Heart left ventricle (tissue), 16 donors: ENCODE results near the gene LTO1. TPM values are rescaled to one million over a fixed set of nuclear protein-coding genes. Genes with fewer than 3 reads are reported as not detected.
"Not testable (repeated sequence)": the region's sequence is repeated elsewhere in the genome, so short reads cannot be mapped to it uniquely, and the experiment has no call there.

Experiments
- ATAC-seq, 4 donors: fragments of 200-7000 bp; cut with Tn5 transposase; one replicate each; pipeline ENCODE4 v1.9.1; 2020 to 2022; ENCODE audit warnings: moderate library complexity in 4 of 4, mild to moderate bottlenecking in 3 of 4, moderate number of reproducible peaks in 1 of 4
- DNase-seq, 5 donors: peaks; one replicate each; pipeline ENCODE4 v3.0.0-alpha.2; 2020
- H3K27ac ChIP-seq, 12 donors: fragments of 200-600 bp; sonication (generic) in 4 of 12; one replicate each; pipeline versions ENCODE4 v1.5.0 to v1.8.0; 2016 to 2022; ENCODE audit warnings: mild to moderate bottlenecking in 2 of 12
- H3K27me3 ChIP-seq, 9 donors: fragments of 200-600 bp; sonication (generic) in 2 of 9; one replicate each; pipeline versions ENCODE4 v1.5.1 to v1.8.0; 2016 to 2022; ENCODE audit warnings: mild to moderate bottlenecking in 3 of 9
- H3K36me3 ChIP-seq, 9 donors: fragments of 200-600 bp; sonication (generic) in 2 of 9; one replicate each; pipeline versions ENCODE4 v1.5.0 to v1.8.0; 2018 to 2022; ENCODE audit warnings: mild to moderate bottlenecking in 2 of 9
- H3K4me1 ChIP-seq, 12 donors: fragments of 200-600 bp; sonication (generic) in 4 of 12; one replicate each; pipeline versions ENCODE4 v1.5.0 to v1.8.0; 2016 to 2022; ENCODE audit warnings: mild to moderate bottlenecking in 3 of 12
- H3K4me3 ChIP-seq, 12 donors: fragments of 200-600 bp; sonication (generic) in 4 of 12; one replicate each; pipeline versions ENCODE4 v1.5.0 to v1.8.0; 2017 to 2022; ENCODE audit warnings: mild to moderate bottlenecking in 9 of 12, moderate library complexity in 4 of 12
- H3K9me3 ChIP-seq, 12 donors: fragments of 200-600 bp; sonication (generic) in 4 of 12; one replicate each; pipeline versions ENCODE4 v1.5.0 to v1.8.0; 2016 to 2022; ENCODE audit warnings: mild to moderate bottlenecking in 1 of 12
- POLR2A ChIP-seq, 2 donors: fragments of 450-650 bp; IDR thresholded peaks; one replicate each; pipeline ENCODE4 v1.6.1; 2017; ENCODE audit warnings: antibody characterized with exemption in 2 of 2, mild to moderate bottlenecking in 2 of 2, moderate library complexity in 2 of 2
- WGBS, 4 donors: extraction: QIAGEN DNeasy Blood & Tissue Kit in 2 of 4; methylation state at CpG; one replicate each; pipeline versions ENCODE4 v1.1.5 to v1.1.7; 2013 to 2018; 5-methylcytosine and 5-hydroxymethylcytosine counted together
- intact Hi-C, 10 donors: fragments of 100-400 bp; cut with DNase I; formaldehyde crosslinking; loops; one replicate each; pipeline versions ENCODE4 v1.11.1 to v1.14.2; 2022
- polyA plus RNA-seq, 2 donors: library from polyadenylated mRNA; stranded (reverse); fragments of 200-250 nt; gene quantifications; one replicate each; pipeline ENCODE4 v1.2.3, GENCODE V29; 2013
- total RNA-seq, 9 donors: library from RNA; depleted of rRNA in 2 of 9; stranded (reverse); fragments of >200 nt in 2 of 9; fragmentation: NEBNext Ultra II Directional in 3 of 9; extraction: Animal tissue kit (Norgen Biotek cat#: 25700) in 3 of 9; gene quantifications; one replicate each; pipeline versions ENCODE4 v1.1.0 to v1.2.4, GENCODE V29; 2016 to 2023
- TF ChIP-seq, protein P1 (sequence below), 12 donors: fragments of 200-600 bp; sonication (generic) in 4 of 12; IDR thresholded peaks; one replicate each; pipeline versions ENCODE4 v1.5.0 to v1.8.0; 2018 to 2022; ENCODE audit warnings: antibody characterized with exemption in 12 of 12, mild to moderate bottlenecking in 5 of 12
- donor health status: ischemic (EF 13 %, LVEDD 7.1; RV severe dilation, severe dysfunction).
- donor health status: healthy with polysubstance abuse.
- donor health status: DM: no; HTN: yes; CAD: no.
- donor health status: DM: no; HTN: no; CAD: no.
- donor health status: ischemic (EF 25% LVEDD 6.9; RV normal size, moderate dysfunction).
- donor health status: ischemic (EF 25% LVEDD 5.7; RV mildly dilated, moderate dysfunction).
- donor health status: healthy.
- donor health status: DM: yes; HTN: yes; CAD: no.
- donor health status: ischemic (EF 35%, LVEDD 5.7; RV mildly dilated, moderate dysfunction).
- donor health status: nonischemic (EF 11% LVEDD 7.7; RV severe dilation, severe dysfunction).
- donor health status: DM: yes; HTN: yes; CAD: no.
- donor health status: PGD.
- donor health status: ischemic (EF 29% LVEDD 5.4; RV normal size, mild dysfunction).
- donor health status: nonischemic (EF 23%, LVEDD 6.1; RV moderate dilation, normal function).

The LTO1 gene
- total and polyA plus RNA-seq, 11 donors: 4.1 to 14.4 (median 9.4) TPM

DNA sequence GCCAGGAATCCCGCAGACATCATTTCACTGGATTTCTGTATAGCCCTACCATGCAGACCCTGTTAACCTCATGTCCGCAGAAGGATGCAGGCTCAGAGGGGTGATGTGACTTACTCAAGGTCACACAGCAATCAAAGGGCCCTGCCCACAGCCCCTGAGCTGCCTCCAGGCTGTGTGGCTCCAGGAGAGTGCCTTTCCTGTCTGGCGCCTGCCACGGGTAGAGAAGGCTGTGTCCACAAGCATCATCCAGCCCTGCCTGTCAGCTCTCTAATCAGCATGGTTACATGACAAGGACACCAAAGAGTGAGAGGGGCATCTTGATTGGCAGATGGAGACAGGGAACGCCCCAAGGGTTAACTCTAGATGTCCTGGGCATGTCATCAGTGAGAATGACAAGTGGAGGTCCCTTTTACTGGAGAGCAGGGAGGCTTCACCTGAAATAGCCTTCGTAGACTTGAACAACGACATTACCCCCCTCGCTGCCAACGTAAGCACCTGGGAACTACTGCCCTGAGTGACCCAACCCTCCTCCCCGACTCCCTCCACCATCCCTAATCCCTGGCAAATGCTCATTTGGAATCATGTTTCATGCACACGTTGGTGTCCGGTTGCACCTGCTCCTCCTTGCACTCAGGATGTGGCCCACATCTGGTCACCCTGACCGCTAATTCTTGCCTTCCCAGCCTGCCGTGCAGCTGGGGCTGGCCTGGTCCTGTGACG lies 21.8 kb upstream of the LTO1 start:
- Histone ChIP-seq H3K9me3 (peaks cover 0 to 8% (median 0%) of the 10 kb centered on the region in 12 donors), H3K27ac (no peak overlapping the region), H3K27me3 (peaks cover 4 to 61% (median 29%) of the 10 kb centered on the region in 9 donors), H3K4me1 (peaks cover 0 to 13% (median 6%) of the 10 kb centered on the region in 12 donors), H3K36me3 (no peaks in the 10 kb centered on the region), H3K4me3 (no peak overlapping the region)
- intact Hi-C loops: no loop called here
- no peak for DNase-seq
- ATAC-seq: no peak
- TF ChIP-seq POLR2A (IDR thresholded peaks at IDR 0.05): no peak
- TF ChIP-seq, protein P1, sequence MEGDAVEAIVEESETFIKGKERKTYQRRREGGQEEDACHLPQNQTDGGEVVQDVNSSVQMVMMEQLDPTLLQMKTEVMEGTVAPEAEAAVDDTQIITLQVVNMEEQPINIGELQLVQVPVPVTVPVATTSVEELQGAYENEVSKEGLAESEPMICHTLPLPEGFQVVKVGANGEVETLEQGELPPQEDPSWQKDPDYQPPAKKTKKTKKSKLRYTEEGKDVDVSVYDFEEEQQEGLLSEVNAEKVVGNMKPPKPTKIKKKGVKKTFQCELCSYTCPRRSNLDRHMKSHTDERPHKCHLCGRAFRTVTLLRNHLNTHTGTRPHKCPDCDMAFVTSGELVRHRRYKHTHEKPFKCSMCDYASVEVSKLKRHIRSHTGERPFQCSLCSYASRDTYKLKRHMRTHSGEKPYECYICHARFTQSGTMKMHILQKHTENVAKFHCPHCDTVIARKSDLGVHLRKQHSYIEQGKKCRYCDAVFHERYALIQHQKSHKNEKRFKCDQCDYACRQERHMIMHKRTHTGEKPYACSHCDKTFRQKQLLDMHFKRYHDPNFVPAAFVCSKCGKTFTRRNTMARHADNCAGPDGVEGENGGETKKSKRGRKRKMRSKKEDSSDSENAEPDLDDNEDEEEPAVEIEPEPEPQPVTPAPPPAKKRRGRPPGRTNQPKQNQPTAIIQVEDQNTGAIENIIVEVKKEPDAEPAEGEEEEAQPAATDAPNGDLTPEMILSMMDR (IDR thresholded peaks at IDR 0.05): no peak
- 70 to 80% (median 74%) methylated on average over 15 of the region's 15 CpGs for WGBS, 4 donors

DNA sequence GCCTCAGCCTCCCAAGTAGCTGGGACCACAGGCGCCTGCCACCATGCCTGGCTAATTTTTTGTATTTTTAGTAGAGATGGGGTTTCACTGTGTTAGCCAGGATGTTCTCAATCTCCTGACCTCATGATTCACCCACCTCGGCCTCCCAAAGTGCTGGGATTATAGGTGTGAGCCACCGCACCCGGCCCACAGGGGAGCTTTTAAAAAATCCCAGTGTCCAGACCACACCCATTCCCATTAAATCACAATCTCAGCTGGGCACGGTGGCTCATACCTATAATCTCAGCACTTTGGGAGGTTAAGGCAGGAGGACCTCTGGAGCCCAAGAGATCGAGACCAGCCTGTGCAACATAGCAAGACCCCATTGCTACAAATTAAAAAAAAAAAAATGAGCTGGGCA lies 20.8 kb upstream of the LTO1 start:
- peaks cover 0 to 52% (median 20%) of the 10 kb centered on the region in 9 donors for H3K27me3 ChIP-seq
- ATAC-seq, H3K4me3 ChIP-seq, H3K9me3 ChIP-seq, H3K36me3 ChIP-seq, intact Hi-C loops, DNase-seq, H3K27ac ChIP-seq: not testable (repeated sequence)
- WGBS, 4 donors: 80 to 89% (median 87%) methylated on average over 5 to 6 of the region's 6 CpGs
- H3K4me1 ChIP-seq: peaks cover 0 to 13% (median 6%) of the 10 kb centered on the region in 12 donors

DNA sequence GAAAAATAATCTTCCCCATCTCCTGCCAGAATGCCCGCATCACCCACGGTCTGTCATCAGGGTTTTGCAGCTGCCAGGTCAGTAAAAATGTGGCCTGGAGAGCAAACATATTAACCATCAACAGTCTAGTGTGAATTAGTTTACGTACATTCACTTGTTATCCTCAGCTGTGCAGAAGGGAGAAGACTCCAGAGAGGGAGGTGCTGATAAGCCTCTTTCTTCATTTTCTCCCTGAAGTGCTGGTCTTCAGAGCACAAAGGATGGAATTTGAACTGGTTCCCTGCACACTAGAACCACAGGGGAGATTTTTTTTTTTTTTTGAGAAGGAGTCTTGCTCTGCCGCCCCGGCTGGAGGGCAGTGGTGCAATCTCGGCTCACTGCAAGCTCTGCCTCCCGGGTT lies 20.4 kb upstream of the LTO1 start:
- no peak overlapping the region for H3K4me3 ChIP-seq
- DNase-seq (no peak), ATAC-seq (no peak)
- intact Hi-C loops: no loop called here
- H3K36me3 ChIP-seq: no peaks in the 10 kb centered on the region
- peaks cover 0 to 8% (median 0%) of the 10 kb centered on the region in 12 donors for H3K9me3 ChIP-seq
- 84 to 88% (median 85%) methylated on average over 7 of the region's 7 CpGs for WGBS, 4 donors
- TF ChIP-seq, protein P1 (IDR thresholded peaks at IDR 0.05): no peak
- no peak for TF ChIP-seq POLR2A (IDR thresholded peaks at IDR 0.05)
- no peak overlapping the region for H3K27ac ChIP-seq
- peaks cover 0 to 50% (median 16%) of the 10 kb centered on the region in 9 donors for H3K27me3 ChIP-seq
- H3K4me1 ChIP-seq: peaks cover 0 to 8% (median 4%) of the 10 kb centered on the region in 12 donors

DNA sequence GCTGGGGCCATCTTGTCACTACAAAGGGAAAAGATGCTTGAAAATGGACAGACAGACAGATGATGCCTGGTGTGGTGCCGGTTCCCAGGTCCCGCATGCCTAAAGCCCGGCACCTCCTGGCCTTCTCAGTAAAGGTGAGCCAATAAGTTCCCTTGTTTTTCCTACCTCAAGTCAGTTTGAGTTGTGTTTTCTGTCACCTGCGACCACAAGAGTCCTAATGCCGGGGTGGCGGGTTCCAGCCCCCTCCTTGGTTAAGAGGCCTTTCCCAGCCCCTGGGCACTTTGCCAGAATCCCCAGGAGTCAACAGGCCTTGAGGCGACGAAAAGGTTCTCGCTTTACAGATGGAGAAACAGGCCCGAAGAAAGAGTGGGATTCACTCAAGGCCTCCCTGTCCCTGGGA lies 19.6 kb upstream of the LTO1 start:
- ATAC-seq (no peak), DNase-seq (no peak)
- Histone ChIP-seq H3K36me3 (no peaks in the 10 kb centered on the region), H3K27ac (no peak overlapping the region), H3K4me3 (no peak overlapping the region), H3K9me3 (peaks cover 0 to 8% (median 0%) of the 10 kb centered on the region in 12 donors), H3K27me3 (peaks cover 0 to 44% (median 15%) of the 10 kb centered on the region in 9 donors), H3K4me1 (peaks cover 0 to under 1% (median 0%) of the 10 kb centered on the region in 12 donors)
- TF ChIP-seq, protein P1 (IDR thresholded peaks at IDR 0.05): no peak
- no peak for TF ChIP-seq POLR2A (IDR thresholded peaks at IDR 0.05)
- intact Hi-C loops: no loop called here
- WGBS, 4 donors: 74 to 83% (median 81%) methylated on average over 10 of the region's 10 CpGs
